NCI-H345 treated with DMSO at 0.1 percent for 48 hours (cell line): ENCODE data around the gene ANTXR2.
A peak's percentile ranks its signal among the peaks of the same experiment; 100 is the strongest.
"Not testable (repeated sequence)": the region's sequence is repeated elsewhere in the genome, so short reads cannot be mapped to it uniquely, and the experiment has no call there.

Source experiments
- DNase-seq: peaks from one replicate; lab custom pipeline; 2025; ENCODE audit not compliant: unreplicated experiment; lab: John Stamatoyannopoulos, UW

The ANTXR2 gene

GRCh38 chr4:80072744-80073472 lies at the start of gene ANTXR2:
ANTXR2 (minus strand) TSS chr4:80073229; CDS start chr4:80072560, 669 bp downstream.
- DNase-seq: peak; percentile 12

- not testable (repeated sequence) for DNase-seq
Measured at GRCh38 chr4:80121815-80122214, 48.8 kb upstream of the ANTXR2 start.

- DNase-seq: not testable (repeated sequence)
Measured at GRCh38 chr4:80119620-80120019, 46.6 kb upstream of the ANTXR2 start.

- DNase-seq: no peak
Measured at GRCh38 chr4:80116516-80116915, 43.5 kb upstream of the ANTXR2 start.

- DNase-seq: no peak
Measured at GRCh38 chr4:80115368-80116181, 42.5 kb upstream of the ANTXR2 start.

GRCh38 chr4:80114732-80115265 lies 41.8 kb upstream of the ANTXR2 start:
- DNase-seq: no peak

GRCh38 chr4:80113615-80114014 lies 40.6 kb upstream of the ANTXR2 start:
- no peak for DNase-seq

GRCh38 chr4:80112236-80112635 lies 39.2 kb upstream of the ANTXR2 start:
- no peak for DNase-seq

GRCh38 chr4:80111276-80111675 lies 38.2 kb upstream of the ANTXR2 start:
- no peak for DNase-seq

- no peak for DNase-seq
Measured at GRCh38 chr4:80107374-80107773, 34.3 kb upstream of the ANTXR2 start.

- DNase-seq: no peak
Measured at GRCh38 chr4:80104927-80105326, 31.9 kb upstream of the ANTXR2 start.

GRCh38 chr4:80103629-80104028 lies 30.6 kb upstream of the ANTXR2 start:
- DNase-seq: no peak

GRCh38 chr4:80101792-80102116 lies 28.7 kb upstream of the ANTXR2 start:
- DNase-seq: no peak

- DNase-seq: no peak
Measured at GRCh38 chr4:80101071-80101791, 28.2 kb upstream of the ANTXR2 start.

GRCh38 chr4:80099671-80100070 lies 26.6 kb upstream of the ANTXR2 start:
- no peak for DNase-seq

- DNase-seq: no peak
Measured at GRCh38 chr4:80098635-80099034, 25.6 kb upstream of the ANTXR2 start.

GRCh38 chr4:80097400-80098177 lies 24.6 kb upstream of the ANTXR2 start:
- DNase-seq: no peak

GRCh38 chr4:80096175-80096850 lies 23.3 kb upstream of the ANTXR2 start:
- no peak for DNase-seq

- DNase-seq: no peak
Measured at GRCh38 chr4:80094191-80094590, 21.2 kb upstream of the ANTXR2 start.

GRCh38 chr4:80093563-80093962 lies 20.5 kb upstream of the ANTXR2 start:
- DNase-seq: no peak
